Esophagus squamous epithelium (tissue), 4 donors: ENCODE results near the gene CELF3.

Experiments
- POLR2A ChIP-seq, 4 donors: fragments of 450-650 bp; IDR thresholded peaks; one replicate each; pipeline ENCODE4 v1.6.1; 2017; ENCODE audit warnings: antibody characterized with exemption in 4 of 4, mild to moderate bottlenecking in 4 of 4, moderate library complexity in 3 of 4
- TF ChIP-seq, protein P1 (sequence below), 6 experiments: fragments of 450-650 bp in 4 of 6; fragments of 200-600 bp in 2 of 6; sonication (generic) in 2 of 6; IDR thresholded peaks; one replicate each; pipeline ENCODE4 v1.5.1; 2016 to 2019; ENCODE audit warnings: antibody characterized with exemption in 6 of 6, mild to moderate bottlenecking in 4 of 6, moderate library complexity in 4 of 6

DNA sequence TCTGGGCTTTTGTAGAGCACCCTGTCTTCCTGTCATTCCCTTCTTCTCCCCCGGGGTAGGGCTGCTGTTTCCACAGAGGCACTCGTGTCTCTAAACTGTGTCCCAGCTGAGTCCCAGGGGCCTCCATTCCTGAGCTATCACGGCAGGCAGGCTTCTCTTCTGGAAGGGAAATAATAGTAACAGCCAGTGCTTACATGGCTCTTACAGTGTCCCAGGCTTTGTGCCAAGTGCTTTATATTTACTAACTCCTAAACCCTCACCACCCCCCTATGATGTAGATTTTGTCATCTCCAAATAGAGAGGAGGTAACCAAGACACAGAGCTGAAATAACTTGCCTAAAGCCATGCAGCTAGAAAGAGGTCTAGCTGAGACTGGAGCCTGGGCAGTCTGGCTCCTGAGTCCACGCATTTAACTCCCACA is 1.4 kb upstream of the CELF3 start:
- TF ChIP-seq, protein P1, sequence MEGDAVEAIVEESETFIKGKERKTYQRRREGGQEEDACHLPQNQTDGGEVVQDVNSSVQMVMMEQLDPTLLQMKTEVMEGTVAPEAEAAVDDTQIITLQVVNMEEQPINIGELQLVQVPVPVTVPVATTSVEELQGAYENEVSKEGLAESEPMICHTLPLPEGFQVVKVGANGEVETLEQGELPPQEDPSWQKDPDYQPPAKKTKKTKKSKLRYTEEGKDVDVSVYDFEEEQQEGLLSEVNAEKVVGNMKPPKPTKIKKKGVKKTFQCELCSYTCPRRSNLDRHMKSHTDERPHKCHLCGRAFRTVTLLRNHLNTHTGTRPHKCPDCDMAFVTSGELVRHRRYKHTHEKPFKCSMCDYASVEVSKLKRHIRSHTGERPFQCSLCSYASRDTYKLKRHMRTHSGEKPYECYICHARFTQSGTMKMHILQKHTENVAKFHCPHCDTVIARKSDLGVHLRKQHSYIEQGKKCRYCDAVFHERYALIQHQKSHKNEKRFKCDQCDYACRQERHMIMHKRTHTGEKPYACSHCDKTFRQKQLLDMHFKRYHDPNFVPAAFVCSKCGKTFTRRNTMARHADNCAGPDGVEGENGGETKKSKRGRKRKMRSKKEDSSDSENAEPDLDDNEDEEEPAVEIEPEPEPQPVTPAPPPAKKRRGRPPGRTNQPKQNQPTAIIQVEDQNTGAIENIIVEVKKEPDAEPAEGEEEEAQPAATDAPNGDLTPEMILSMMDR (IDR thresholded peaks at IDR 0.05) = no peak
- no peak for TF ChIP-seq POLR2A (IDR thresholded peaks at IDR 0.05)
